ENCODE data around the gene CPED1.
A peak's percentile ranks its signal among the peaks of the same experiment; 100 is the strongest.

CPED1 gene

GRCh38 chr7:120988591-120989256 is at the start of gene CPED1:
Gene CPED1, plus strand, starts transcription at chr7:120988711. Its CDS starts 911 bp downstream, at chr7:120989622.
- peak; percentile 28 for DNase-seq (ENCODE audit: low spot score)

GRCh38 chr7:120939345-120939744 is 49.2 kb upstream of the CPED1 start:
- DNase-seq (ENCODE audit: low spot score) = no peak

GRCh38 chr7:120941064-120941463 is 47.4 kb upstream of the CPED1 start:
- peak; percentile 21 for DNase-seq (ENCODE audit: low spot score)

- no peak for DNase-seq (ENCODE audit: low spot score)
Observed at GRCh38 chr7:120941856-120942255, 46.7 kb upstream of the CPED1 start.

GRCh38 chr7:120942861-120943260 is 45.6 kb upstream of the CPED1 start:
- DNase-seq (ENCODE audit: low spot score) = no peak

- no peak for DNase-seq (ENCODE audit: low spot score)
Observed at GRCh38 chr7:120944826-120945562, 43.5 kb upstream of the CPED1 start.

- DNase-seq (ENCODE audit: low spot score) = no peak
Observed at GRCh38 chr7:120947980-120948379, 40.5 kb upstream of the CPED1 start.

- DNase-seq (ENCODE audit: low spot score) = no peak
Observed at GRCh38 chr7:120949393-120949911, 39.1 kb upstream of the CPED1 start.

- DNase-seq (ENCODE audit: low spot score) = no peak
Observed at GRCh38 chr7:120949998-120950538, 38.4 kb upstream of the CPED1 start.

GRCh38 chr7:120950539-120951308 is 37.8 kb upstream of the CPED1 start, which contains the start of gene ING3:
Gene ING3, plus strand, starts transcription at chr7:120950777. Its CDS starts 120 bp downstream, at chr7:120950897.
- peak; percentile 89 for DNase-seq (ENCODE audit: low spot score)

- no peak for DNase-seq (ENCODE audit: low spot score)
Observed at GRCh38 chr7:120951309-120951699, 37.2 kb upstream of the CPED1 start.

- no peak for DNase-seq (ENCODE audit: low spot score)
Observed at GRCh38 chr7:120951826-120952225, 36.7 kb upstream of the CPED1 start.

GRCh38 chr7:120955577-120956149 is 32.8 kb upstream of the CPED1 start:
- DNase-seq (ENCODE audit: low spot score) = no peak

GRCh38 chr7:120959929-120960484 is 28.5 kb upstream of the CPED1 start:
- no peak for DNase-seq (ENCODE audit: low spot score)

GRCh38 chr7:120960714-120961113 is 27.8 kb upstream of the CPED1 start:
- no peak for DNase-seq (ENCODE audit: low spot score)

- DNase-seq (ENCODE audit: low spot score) = no peak
Observed at GRCh38 chr7:120961638-120962173, 26.8 kb upstream of the CPED1 start.

GRCh38 chr7:120964088-120964487 is 24.4 kb upstream of the CPED1 start:
- peak; percentile 48 for DNase-seq (ENCODE audit: low spot score)

GRCh38 chr7:120966961-120967360 is 21.6 kb upstream of the CPED1 start:
- no peak for DNase-seq (ENCODE audit: low spot score)

GRCh38 chr7:120973849-120974248 is 14.7 kb upstream of the CPED1 start:
- no peak for DNase-seq (ENCODE audit: low spot score)

- peak; percentile 89 for DNase-seq (ENCODE audit: low spot score)
Observed at GRCh38 chr7:120979765-120980499, 8.6 kb upstream of the CPED1 start.

- no peak for DNase-seq (ENCODE audit: low spot score)
Observed at GRCh38 chr7:120981117-120981516, 7.4 kb upstream of the CPED1 start.
